Measurements from ENCODE around the gene BICD2.

DNA sequence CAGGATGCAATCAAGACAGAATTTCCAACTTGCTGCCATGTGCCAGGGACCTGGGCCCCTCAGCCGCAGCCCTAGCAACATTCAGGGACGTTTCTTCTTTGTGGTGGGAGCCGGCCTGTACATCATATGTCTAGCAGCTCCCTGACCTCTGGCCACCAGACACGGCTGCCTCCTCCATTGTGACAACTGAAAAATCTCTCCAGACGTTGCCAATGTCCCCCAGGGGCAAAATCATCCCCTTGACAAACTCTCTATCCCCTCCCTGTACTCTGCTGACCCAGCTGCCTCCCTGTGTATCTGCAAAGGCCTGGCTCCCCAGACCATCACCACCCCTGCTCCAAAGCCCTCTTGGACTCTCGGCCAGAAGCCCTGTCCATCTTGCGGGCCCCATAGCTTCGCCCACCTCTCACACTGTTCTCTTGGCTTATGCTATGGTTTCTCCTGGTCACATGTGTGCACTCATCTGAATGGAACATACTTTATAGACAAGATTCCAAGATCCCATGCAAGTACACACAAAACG is 40.8 kb downstream of the BICD2 start:
- TF ChIP-seq CTCF (IDR thresholded peaks at IDR 0.05 in 8 of 11, conservative IDR thresholded peaks at IDR 0.05 in 3 of 11) (no peak), POLR2A (IDR thresholded peaks at IDR 0.05) (no peak), POLR2AphosphoS5 (IDR thresholded peaks at IDR 0.05) (no peak)
